DMS53 (cell line): ENCODE data around the gene PRKAG2.
"Not testable (repeated sequence)": the region's sequence is repeated elsewhere in the genome, so short reads cannot be mapped to it uniquely, and the experiment has no call there.

Source experiments
- DNase-seq: peaks from one replicate; lab custom pipeline; 2025; lab: John Stamatoyannopoulos, UW

PRKAG2 gene

DNA sequence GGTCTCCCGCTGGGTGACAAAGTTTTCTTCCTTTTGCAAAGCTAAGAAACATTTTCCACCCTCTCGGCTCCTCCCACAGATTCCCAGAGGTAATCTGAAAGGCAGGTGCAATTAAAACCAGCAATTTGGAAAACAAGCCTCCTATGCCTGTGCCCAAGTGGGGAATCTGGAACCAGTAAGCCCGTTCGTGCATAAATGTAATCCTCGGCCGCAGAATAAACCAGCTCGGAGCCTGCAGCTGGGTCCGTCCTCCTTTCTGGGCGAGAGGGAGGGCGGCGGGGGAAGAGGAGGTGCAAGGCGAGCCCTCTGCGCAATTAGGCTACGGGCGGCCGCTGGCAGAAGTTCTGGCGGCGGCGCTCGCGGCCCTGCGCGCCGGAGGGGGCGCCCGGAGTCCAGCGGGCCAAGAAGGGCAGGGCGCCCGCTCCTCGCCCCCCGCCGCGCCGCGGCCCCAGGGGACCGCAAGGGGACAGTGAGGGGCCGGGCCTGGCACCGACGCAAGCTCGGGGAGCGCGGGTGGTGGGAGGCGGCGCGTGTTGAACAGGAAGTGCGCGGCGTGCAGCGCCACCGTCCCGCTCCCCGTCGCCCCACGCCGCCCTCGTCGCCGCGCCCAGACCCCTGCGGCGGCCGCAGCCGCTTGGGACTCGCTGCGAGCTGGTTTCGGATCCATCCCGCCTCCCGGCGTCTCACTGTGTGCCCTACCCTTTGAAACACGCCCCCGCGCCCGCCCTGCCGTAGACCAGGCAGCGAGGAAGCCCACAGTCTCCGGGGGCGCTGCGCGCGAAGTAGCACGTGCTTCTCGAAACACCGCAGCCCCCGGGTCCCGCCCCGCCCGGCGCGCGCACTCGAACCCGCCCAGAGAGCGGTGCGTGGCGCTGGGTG is at the start of gene PRKAG2:
PRKAG2 (minus strand) TSS at position 217 of the 879 bp plus-strand sequence. CDS start 495 bp downstream, outside the sequence.
- peak; percentile 88 for DNase-seq

DNA sequence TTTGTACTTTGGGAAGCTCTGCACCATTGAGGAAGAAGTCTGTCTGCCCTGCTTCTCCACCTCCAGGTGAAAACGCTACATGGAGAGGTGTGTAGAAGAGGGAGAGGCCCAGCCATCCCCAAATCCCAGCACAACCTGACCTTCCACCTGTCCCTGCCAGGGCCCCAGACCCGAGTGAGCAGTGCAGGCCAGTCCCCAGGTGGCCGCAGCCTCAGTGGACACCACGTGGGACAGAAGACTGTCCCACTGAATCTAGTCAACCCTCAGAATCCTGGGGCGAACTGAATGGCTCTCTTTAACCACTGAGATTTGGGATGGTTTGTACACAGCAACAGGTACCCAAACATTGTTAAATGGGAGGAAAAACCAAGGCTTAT is 49.4 kb upstream of the PRKAG2 start:
- no peak for DNase-seq

GRCh38 chr7:151925446-151926335 is 48.8 kb upstream of the PRKAG2 start:
- DNase-seq = peak; percentile 27

DNA sequence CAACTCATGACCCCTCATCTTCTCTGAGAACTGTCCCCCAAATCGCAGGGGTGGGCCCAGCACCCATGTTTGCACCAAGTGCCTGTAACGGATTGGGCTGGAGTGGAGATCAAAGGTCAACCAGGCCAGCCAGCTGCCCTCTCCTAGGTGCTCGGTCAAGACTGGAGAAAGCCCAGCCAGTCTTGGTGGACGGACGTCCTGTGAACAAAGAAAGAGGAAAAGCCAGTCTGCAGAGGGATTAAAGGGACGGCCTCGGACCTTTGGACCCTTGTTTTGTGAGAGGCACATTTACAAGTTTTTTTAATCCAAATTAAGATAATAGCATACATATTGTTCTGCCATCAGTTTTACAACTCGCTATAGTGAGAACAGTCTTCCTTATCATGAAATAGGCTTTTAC is 47.6 kb upstream of the PRKAG2 start:
- no peak for DNase-seq

GRCh38 chr7:151924001-151924400 is 47.1 kb upstream of the PRKAG2 start:
- no peak for DNase-seq

DNA sequence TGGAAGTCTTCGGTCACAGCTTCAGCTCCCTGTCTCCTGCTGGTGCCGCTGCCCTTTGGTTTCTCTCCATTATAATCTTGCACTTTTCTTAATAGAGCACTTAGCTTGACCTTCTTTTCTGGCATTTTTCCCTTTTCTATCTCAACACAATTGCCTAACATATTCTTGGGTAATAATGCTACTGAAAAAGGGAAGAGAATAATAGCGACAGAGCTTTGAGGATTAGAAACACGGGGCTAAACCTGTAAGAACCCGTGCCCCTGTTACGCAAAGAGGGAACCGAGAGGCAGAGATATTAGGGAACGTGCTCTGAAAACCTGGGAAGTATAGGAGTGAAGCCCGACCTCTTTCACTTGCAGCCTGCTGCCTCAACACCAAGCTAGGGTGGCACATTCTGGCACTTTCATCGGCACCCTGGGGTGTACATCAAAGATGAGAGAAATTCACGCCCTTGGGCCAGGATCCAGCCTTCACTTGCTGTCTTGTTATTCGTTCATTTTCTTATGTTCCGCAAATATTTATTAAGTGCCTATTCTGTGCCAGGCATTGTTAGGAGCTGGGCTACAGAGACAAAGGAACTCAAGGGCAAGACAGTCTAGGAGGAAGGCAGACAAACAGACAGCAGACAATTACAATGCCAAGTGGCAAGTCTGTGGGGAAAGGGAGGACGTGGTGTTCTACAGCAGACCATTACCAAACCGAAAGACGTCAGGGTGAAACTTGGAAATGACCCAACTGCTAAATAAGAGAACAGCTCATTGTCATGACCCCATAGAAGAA is 46.4 kb upstream of the PRKAG2 start:
- DNase-seq = no peak

GRCh38 chr7:151921451-151921850 is 44.5 kb upstream of the PRKAG2 start:
- DNase-seq = no peak

GRCh38 chr7:151920488-151920887 is 43.6 kb upstream of the PRKAG2 start:
- no peak for DNase-seq

DNA sequence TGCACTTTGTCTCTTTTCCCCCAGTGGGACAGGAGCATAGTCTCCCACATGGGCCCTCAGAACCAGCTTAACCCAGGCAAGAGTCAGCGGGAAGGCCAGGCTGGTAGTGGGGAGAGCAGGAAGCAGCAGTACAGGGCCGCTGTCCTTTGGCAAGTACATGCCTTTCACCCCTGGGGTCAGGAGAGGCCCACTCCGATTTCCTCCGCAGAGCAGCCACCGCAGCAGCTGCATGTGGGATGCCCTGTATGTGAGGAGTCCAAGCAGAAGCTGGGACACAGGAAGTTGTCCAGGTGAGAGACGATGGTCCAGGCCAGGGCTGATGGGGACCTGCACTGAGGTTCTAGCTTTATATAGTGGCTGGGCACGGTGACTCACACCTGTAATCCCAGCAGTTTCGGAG is 42.7 kb upstream of the PRKAG2 start:
- no peak for DNase-seq

DNA sequence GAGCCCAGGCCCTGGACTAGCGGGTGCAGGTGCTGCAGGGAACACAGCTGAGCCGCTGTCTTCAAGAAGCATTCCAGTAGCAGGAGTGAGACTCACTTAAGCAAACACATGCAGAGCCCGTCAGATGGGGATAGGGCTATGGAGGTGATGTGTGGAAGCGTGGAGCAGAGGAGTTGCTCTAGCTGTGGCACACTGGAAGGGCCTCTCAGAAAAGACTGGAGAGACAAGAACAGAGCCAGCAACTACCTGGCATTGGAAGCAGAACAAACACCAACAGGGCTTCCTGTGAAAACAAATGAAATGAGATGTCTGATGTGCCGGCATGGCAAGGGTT is 41.6 kb upstream of the PRKAG2 start:
- no peak for DNase-seq

GRCh38 chr7:151917791-151918509 is 41.0 kb upstream of the PRKAG2 start:
- no peak for DNase-seq

- DNase-seq = no peak
Measured at GRCh38 chr7:151914051-151914450, 37.1 kb upstream of the PRKAG2 start.

DNA sequence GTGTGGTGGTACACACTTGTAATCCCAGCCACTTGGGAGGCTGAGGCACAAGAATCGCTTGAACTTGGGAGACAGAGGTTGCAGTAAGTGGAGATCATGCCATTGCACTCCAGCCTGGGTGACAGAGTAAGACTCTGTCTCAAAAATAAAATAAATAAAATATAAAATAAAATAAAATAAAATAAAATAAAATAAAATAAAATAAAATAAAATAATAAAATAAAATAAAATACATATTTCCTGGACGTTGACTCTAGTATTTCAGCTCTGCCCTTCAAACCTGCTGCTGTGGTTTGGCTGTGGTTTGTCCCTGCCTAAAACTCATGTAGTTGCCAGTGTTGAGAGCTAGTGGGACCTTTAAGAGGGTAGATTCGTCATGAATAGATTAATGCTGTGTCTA is 33.7 kb upstream of the PRKAG2 start:
- not testable (repeated sequence) for DNase-seq

- DNase-seq = not testable (repeated sequence)
Measured at GRCh38 chr7:151907115-151907514, 30.2 kb upstream of the PRKAG2 start.

GRCh38 chr7:151905766-151906165 is 28.9 kb upstream of the PRKAG2 start:
- no peak for DNase-seq

DNA sequence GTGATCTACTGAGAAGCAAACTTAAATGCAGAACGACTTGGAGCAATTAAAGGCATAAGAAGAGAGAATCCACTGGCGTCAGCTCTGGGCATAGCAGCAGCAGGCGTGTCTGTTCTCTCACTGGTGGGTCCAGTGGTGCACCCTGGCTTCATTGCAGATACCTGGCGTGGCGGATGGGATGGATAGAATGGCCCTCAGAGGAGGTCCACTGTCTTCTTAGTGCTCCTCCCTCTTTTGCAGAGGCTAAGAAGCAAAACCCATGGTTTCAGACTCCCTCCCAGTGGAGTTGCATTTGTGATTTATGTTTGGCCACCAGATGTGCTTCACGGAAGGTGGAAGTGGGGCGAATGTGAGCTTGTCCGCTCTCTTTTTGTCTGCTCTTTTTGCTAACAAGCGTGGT is 28.4 kb upstream of the PRKAG2 start:
- no peak for DNase-seq

GRCh38 chr7:151904270-151904669 is 27.4 kb upstream of the PRKAG2 start:
- DNase-seq = no peak

DNA sequence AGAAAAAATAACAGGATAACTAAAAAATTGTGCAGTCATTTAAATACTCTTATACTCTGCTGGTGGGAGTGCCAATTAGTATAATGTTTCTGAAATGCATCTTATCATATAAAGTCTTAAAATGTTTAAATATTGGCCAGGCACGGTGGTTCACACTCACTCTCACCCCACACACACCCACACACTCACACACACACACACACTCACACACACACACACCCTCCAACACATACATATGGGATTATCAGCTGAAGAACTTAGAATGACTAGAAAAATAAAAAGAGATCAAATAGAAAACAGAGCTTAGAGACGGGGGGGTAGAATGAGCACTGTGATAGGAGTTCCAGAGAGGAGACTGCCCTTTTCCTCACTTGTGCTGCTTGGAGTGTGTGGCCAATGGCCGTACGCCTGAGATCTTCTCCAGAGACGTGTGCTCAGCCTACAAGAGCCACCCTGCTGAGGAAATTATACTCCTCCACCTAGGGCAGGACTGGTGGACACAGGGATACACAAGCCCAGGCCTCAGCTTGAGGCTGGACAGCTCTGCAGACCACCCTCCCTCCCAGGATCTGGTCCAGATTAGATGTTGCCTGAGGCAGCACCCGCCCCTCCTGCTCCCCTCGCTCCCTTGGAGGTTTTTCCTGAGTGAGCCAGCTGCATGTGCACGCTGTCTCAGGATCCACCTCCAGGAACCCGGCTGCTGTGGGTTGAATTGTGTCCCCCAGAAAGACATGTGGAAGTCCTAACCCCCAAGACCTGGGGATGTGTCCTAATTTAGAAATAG is 26.5 kb upstream of the PRKAG2 start:
- DNase-seq = no peak

- DNase-seq = no peak
Measured at GRCh38 chr7:151902311-151902710, 25.4 kb upstream of the PRKAG2 start.

DNA sequence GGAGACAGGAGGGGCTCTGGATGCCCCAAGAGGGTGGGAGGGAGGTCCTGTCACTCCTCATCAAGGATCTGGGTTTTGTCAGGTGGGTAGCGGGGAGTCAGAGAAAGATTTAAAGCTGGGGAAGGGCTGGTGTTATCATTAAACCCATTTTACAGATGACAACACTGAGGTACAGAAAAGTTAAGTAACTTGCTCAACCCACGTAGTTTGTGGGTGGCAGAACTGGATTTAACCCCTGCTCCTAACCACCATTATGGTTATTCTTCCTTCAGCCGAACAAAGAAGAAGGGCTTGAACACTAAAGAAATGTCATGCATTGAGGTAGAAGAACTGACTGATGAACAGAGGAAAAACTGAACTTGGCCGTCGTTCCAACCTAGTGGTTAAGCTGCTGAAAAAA is 24.9 kb upstream of the PRKAG2 start:
- no peak for DNase-seq
